HCT116 (cell line): ENCODE results near the gene SIRPB1.

Experiments used
- EZH2 ChIP-seq: fragments of 200-600 bp; sonication (generic); IDR thresholded peaks from 2 replicates; pipeline ENCODE4 v1.6.1; 2017; ENCODE audit warnings: antibody characterized with exemption, mixed run types
- FOSL1 ChIP-seq: IDR thresholded peaks from 2 replicates; pipeline ENCODE4 v1.6.1; 2012; ENCODE audit warnings: low read depth
- POLR2A ChIP-seq: IDR thresholded peaks from 2 replicates; pipeline ENCODE4 v1.7.0; 2011; ENCODE audit warnings: borderline replicate concordance; ENCODE audit not compliant: insufficient read depth, insufficient read length; ENCODE audit errors: extremely low read depth
- SIN3A ChIP-seq: IDR thresholded peaks from 2 replicates; pipeline ENCODE4 v1.6.1; 2012; ENCODE audit warnings: low read depth
- ZFX ChIP-seq: fragments of 450-650 bp; IDR thresholded peaks from 2 replicates; pipeline ENCODE4 v1.6.1; 2017
- TF ChIP-seq, protein P1 (sequence below), 3 experiments: fragments of 200-600 bp in 1 of 3; sonication (generic) in 1 of 3; IDR thresholded peaks in 2 of 3; conservative IDR thresholded peaks in 1 of 3; 2 replicates each; pipeline ENCODE4 v1.5.1; 2012 to 2017; ENCODE audit warnings: low read depth in 2 of 3, low read length in 2 of 3, antibody characterized with exemption in 1 of 3, borderline replicate concordance in 1 of 3, control low read depth in 1 of 3, mild to moderate bottlenecking in 1 of 3, mixed read lengths in 1 of 3, mixed run types in 1 of 3, moderate library complexity in 1 of 3; ENCODE audit not compliant: insufficient read depth in 1 of 3
- TF ChIP-seq, protein P2 (sequence below): IDR thresholded peaks from 2 replicates; pipeline ENCODE4 v1.6.1; 2012; ENCODE audit warnings: low read depth

DNA sequence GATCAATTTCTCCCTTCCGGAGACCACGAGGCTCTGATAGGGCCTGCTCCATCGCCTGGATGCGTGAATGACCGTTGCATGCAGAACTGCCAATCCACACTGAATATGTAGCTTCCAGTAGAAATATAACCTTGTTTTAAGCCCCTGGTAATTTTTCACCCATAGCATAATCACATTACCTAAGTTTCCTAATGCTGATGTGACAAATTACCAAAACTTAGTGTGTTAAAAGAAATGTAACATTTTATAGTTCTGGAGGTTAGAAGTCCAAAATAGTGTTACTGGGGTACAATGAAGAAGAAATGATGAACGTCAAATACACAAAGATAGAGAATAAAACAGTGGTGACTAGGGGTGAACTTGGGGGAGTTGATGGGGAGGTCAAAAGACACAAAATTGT is 40.3 kb downstream of the SIRPB1 start:
- TF ChIP-seq POLR2A, result no peak
- TF ChIP-seq, protein P1, sequence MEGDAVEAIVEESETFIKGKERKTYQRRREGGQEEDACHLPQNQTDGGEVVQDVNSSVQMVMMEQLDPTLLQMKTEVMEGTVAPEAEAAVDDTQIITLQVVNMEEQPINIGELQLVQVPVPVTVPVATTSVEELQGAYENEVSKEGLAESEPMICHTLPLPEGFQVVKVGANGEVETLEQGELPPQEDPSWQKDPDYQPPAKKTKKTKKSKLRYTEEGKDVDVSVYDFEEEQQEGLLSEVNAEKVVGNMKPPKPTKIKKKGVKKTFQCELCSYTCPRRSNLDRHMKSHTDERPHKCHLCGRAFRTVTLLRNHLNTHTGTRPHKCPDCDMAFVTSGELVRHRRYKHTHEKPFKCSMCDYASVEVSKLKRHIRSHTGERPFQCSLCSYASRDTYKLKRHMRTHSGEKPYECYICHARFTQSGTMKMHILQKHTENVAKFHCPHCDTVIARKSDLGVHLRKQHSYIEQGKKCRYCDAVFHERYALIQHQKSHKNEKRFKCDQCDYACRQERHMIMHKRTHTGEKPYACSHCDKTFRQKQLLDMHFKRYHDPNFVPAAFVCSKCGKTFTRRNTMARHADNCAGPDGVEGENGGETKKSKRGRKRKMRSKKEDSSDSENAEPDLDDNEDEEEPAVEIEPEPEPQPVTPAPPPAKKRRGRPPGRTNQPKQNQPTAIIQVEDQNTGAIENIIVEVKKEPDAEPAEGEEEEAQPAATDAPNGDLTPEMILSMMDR (IDR thresholded peaks at IDR 0.05 in 2 of 3, conservative IDR thresholded peaks at IDR 0.05 in 1 of 3; ENCODE audit: borderline replicate concordance in 1 of 3, insufficient read depth in 1 of 3, low read depth in 2 of 3, low read length in 2 of 3), result no peak
- TF ChIP-seq SIN3A, result no peak
- no peak for TF ChIP-seq ZFX
- TF ChIP-seq EZH2, result no peak
- TF ChIP-seq, protein P2, sequence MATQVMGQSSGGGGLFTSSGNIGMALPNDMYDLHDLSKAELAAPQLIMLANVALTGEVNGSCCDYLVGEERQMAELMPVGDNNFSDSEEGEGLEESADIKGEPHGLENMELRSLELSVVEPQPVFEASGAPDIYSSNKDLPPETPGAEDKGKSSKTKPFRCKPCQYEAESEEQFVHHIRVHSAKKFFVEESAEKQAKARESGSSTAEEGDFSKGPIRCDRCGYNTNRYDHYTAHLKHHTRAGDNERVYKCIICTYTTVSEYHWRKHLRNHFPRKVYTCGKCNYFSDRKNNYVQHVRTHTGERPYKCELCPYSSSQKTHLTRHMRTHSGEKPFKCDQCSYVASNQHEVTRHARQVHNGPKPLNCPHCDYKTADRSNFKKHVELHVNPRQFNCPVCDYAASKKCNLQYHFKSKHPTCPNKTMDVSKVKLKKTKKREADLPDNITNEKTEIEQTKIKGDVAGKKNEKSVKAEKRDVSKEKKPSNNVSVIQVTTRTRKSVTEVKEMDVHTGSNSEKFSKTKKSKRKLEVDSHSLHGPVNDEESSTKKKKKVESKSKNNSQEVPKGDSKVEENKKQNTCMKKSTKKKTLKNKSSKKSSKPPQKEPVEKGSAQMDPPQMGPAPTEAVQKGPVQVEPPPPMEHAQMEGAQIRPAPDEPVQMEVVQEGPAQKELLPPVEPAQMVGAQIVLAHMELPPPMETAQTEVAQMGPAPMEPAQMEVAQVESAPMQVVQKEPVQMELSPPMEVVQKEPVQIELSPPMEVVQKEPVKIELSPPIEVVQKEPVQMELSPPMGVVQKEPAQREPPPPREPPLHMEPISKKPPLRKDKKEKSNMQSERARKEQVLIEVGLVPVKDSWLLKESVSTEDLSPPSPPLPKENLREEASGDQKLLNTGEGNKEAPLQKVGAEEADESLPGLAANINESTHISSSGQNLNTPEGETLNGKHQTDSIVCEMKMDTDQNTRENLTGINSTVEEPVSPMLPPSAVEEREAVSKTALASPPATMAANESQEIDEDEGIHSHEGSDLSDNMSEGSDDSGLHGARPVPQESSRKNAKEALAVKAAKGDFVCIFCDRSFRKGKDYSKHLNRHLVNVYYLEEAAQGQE, result no peak
- TF ChIP-seq FOSL1, result no peak
